Neutrophil (primary cell): ENCODE results near the gene AIP.

Experiments used
- H3K27ac ChIP-seq: fragments of 200-600 bp; sonication (generic); 2 replicates; pipeline ENCODE4 v1.5.1; 2016; ENCODE audit warnings: mild to moderate bottlenecking, moderate library complexity
- H3K27me3 ChIP-seq: fragments of 200-600 bp; sonication (generic); 2 replicates; pipeline ENCODE4 v1.6.0; 2016; ENCODE audit warnings: mild to moderate bottlenecking
- H3K36me3 ChIP-seq: fragments of 200-600 bp; sonication (generic); 2 replicates; pipeline ENCODE4 v1.5.1; 2017
- H3K4me1 ChIP-seq, 2 experiments: fragments of 200-600 bp in 1 of 2; sonication (generic) in 1 of 2; 1 replicate in 1 of 2; 2 replicates in 1 of 2; pipeline versions ENCODE4 v1.5.1 to v1.6.1; 2013 to 2016; ENCODE audit warnings: low read depth in 1 of 2, low read length in 1 of 2, mild to moderate bottlenecking in 1 of 2, moderate library complexity in 1 of 2; ENCODE audit not compliant: control insufficient read depth in 1 of 2, insufficient read depth in 1 of 2
- H3K4me3 ChIP-seq, 2 experiments: fragments of 200-600 bp in 1 of 2; sonication (generic) in 1 of 2; 1 replicate in 1 of 2; 2 replicates in 1 of 2; pipeline ENCODE4 v1.5.1; 2013 to 2016; ENCODE audit warnings: low read depth in 1 of 2, low read length in 1 of 2, mild to moderate bottlenecking in 1 of 2, moderate library complexity in 1 of 2
- H3K9me3 ChIP-seq: fragments of 200-600 bp; sonication (generic); 2 replicates; pipeline ENCODE4 v1.5.1; 2016
- CTCF ChIP-seq: fragments of 200-600 bp; sonication (generic); IDR thresholded peaks from 2 replicates; pipeline ENCODE4 v1.5.1; 2016; ENCODE audit warnings: antibody characterized with exemption

Gene AIP

GRCh38 chr11:67435727-67436458, 46.9 kb upstream of the AIP start:
- H3K4me1 ChIP-seq = peaks cover 14% of the 10 kb centered on the region in 2 experiments
- H3K27ac ChIP-seq = no peak overlapping the region
- peaks cover 75% of the 10 kb centered on the region for H3K36me3 ChIP-seq
- H3K27me3 ChIP-seq = no peaks in the 10 kb centered on the region
- H3K9me3 ChIP-seq = no peaks in the 10 kb centered on the region
- H3K4me3 ChIP-seq = no peak overlapping the region
- no peak for TF ChIP-seq CTCF

- Histone ChIP-seq H3K27me3 (no peaks in the 10 kb centered on the region), H3K27ac (no peak overlapping the region), H3K4me1 (peaks cover 14% of the 10 kb centered on the region in 2 experiments), H3K4me3 (no peak overlapping the region), H3K9me3 (no peaks in the 10 kb centered on the region), H3K36me3 (peaks cover 69% of the 10 kb centered on the region)
- no peak for TF ChIP-seq CTCF
Observed at GRCh38 chr11:67436459-67437081, 46.3 kb upstream of the AIP start.

GRCh38 chr11:67437082-67437808, 45.6 kb upstream of the AIP start, which contains the start of gene PTPRCAP:
Gene PTPRCAP (minus strand): TSS chr11:67437682. CDS start chr11:67437619, 63 bp downstream.
- Histone ChIP-seq H3K4me3 (no peak within 1 kb of the TSS), H3K36me3 (peaks cover 62% of the 10 kb centered on the region), H3K27me3 (no peaks in the 10 kb centered on the region), H3K9me3 (no peaks in the 10 kb centered on the region), H3K27ac (no peak within 1 kb of the TSS), H3K4me1 (peaks cover 14% of the 10 kb centered on the region in 2 experiments)
- TF ChIP-seq CTCF = no peak

- no peak overlapping the region for H3K27ac ChIP-seq
- no peaks in the 10 kb centered on the region for H3K27me3 ChIP-seq
- no peak for TF ChIP-seq CTCF
- H3K36me3 ChIP-seq = peaks cover 56% of the 10 kb centered on the region
- H3K4me1 ChIP-seq = peaks cover 14% of the 10 kb centered on the region in 2 experiments
- H3K4me3 ChIP-seq = no peak overlapping the region
- no peaks in the 10 kb centered on the region for H3K9me3 ChIP-seq
Observed at GRCh38 chr11:67437809-67438157, 45.0 kb upstream of the AIP start.

- H3K36me3 ChIP-seq = peaks cover 51% of the 10 kb centered on the region
- H3K4me3 ChIP-seq = no peak overlapping the region
- H3K9me3 ChIP-seq = no peaks in the 10 kb centered on the region
- H3K27ac ChIP-seq = no peak overlapping the region
- no peaks in the 10 kb centered on the region for H3K27me3 ChIP-seq
- H3K4me1 ChIP-seq = peaks cover 14 to 18% of the 10 kb centered on the region in 2 experiments
- no peak for TF ChIP-seq CTCF
Observed at GRCh38 chr11:67438158-67438902, 44.5 kb upstream of the AIP start.
